ENCODE measurements around the gene VAT1L.

VAT1L gene

GRCh38 chr16:77784441-77785372, 3.7 kb upstream of the VAT1L start:
- TF ChIP-seq POLR2A (IDR thresholded peaks at IDR 0.05; ENCODE audit: low read depth, low read length): no peak
- TF ChIP-seq POLR2AphosphoS5 (IDR thresholded peaks at IDR 0.05; ENCODE audit: low read depth, low read length): no peak
- no peak for TF ChIP-seq TAF1 (IDR thresholded peaks at IDR 0.05; ENCODE audit: borderline replicate concordance, low read depth, low read length)
- no peak for DNase-seq (ENCODE audit: insufficient read length)
- FAIRE-seq: no peak

DNA sequence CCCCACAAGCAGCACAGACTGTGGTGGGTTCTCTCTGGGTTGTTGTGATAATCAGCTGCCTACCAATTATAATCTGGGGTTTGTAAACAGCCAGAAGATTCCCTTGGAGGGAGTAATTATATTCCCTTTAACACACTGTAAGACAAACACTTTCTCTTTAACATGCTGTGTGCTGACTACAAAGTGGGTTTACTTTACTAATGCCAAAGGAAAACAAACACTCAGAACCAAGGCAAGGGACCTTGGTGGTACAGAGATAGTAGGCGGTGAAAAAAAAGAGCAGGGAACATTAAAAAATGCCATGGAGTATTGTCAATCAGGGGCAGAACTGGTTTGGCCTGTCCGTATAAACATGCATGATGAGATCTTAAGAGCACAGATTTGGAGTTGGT, 3.0 kb upstream of the VAT1L start:
- FAIRE-seq: no peak
- no peak for TF ChIP-seq POLR2AphosphoS5 (IDR thresholded peaks at IDR 0.05; ENCODE audit: low read depth, low read length)
- no peak for TF ChIP-seq TAF1 (IDR thresholded peaks at IDR 0.05; ENCODE audit: borderline replicate concordance, low read depth, low read length)
- TF ChIP-seq POLR2A (IDR thresholded peaks at IDR 0.05; ENCODE audit: low read depth, low read length): no peak
- no peak for DNase-seq (ENCODE audit: insufficient read length)

- no peak for FAIRE-seq
- no peak for TF ChIP-seq TAF1 (IDR thresholded peaks at IDR 0.05; ENCODE audit: borderline replicate concordance, low read depth, low read length)
- TF ChIP-seq POLR2AphosphoS5 (IDR thresholded peaks at IDR 0.05; ENCODE audit: low read depth, low read length): no peak
- no peak for TF ChIP-seq POLR2A (IDR thresholded peaks at IDR 0.05; ENCODE audit: low read depth, low read length)
- DNase-seq (ENCODE audit: insufficient read length): no peak
These were observed 2.0 kb upstream of the VAT1L start for GRCh38 chr16:77786186-77786847.

DNA sequence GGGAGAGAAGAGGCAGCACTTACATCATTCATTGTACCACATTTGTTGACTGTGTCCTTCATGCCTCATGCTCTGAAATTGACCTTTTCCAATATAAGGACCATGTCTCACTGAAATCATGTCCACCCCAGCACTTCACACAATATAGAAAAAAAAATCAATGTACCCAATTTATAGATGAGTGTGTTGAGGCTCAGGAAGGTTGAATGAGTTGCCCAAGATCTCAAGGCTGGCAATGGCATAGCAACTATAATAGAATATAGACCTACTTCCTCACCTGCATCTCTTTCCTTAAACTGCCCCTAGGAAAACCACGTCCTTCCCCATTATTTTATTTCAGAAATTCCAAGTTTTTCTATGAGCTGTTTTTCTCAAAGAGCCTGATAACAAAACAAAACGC, 912 bp upstream of the VAT1L start:
- DNase-seq (ENCODE audit: insufficient read length) (no peak), FAIRE-seq (no peak)
- TF ChIP-seq POLR2A (IDR thresholded peaks at IDR 0.05; ENCODE audit: low read depth, low read length): no peak
- TF ChIP-seq TAF1 (IDR thresholded peaks at IDR 0.05; ENCODE audit: borderline replicate concordance, low read depth, low read length): no peak
- TF ChIP-seq POLR2AphosphoS5 (IDR thresholded peaks at IDR 0.05; ENCODE audit: low read depth, low read length): no peak

GRCh38 chr16:77789085-77790008, 983 bp downstream of the VAT1L start:
- TF ChIP-seq POLR2AphosphoS5 (IDR thresholded peaks at IDR 0.05; ENCODE audit: low read depth, low read length) (no peak), POLR2A (IDR thresholded peaks at IDR 0.05; ENCODE audit: low read depth, low read length) (no peak), TAF1 (IDR thresholded peaks at IDR 0.05; ENCODE audit: borderline replicate concordance, low read depth, low read length) (no peak)
- FAIRE-seq: no peak
- no peak for DNase-seq (ENCODE audit: insufficient read length)

GRCh38 chr16:77790009-77790372, 1.6 kb downstream of the VAT1L start:
- TF ChIP-seq POLR2AphosphoS5 (IDR thresholded peaks at IDR 0.05; ENCODE audit: low read depth, low read length): no peak
- no peak for TF ChIP-seq POLR2A (IDR thresholded peaks at IDR 0.05; ENCODE audit: low read depth, low read length)
- no peak for TF ChIP-seq TAF1 (IDR thresholded peaks at IDR 0.05; ENCODE audit: borderline replicate concordance, low read depth, low read length)
- DNase-seq (ENCODE audit: insufficient read length): no peak
- FAIRE-seq: no peak

GRCh38 chr16:77790912-77791311, 2.5 kb downstream of the VAT1L start:
- TF ChIP-seq POLR2AphosphoS5 (IDR thresholded peaks at IDR 0.05; ENCODE audit: low read depth, low read length): no peak
- no peak for TF ChIP-seq TAF1 (IDR thresholded peaks at IDR 0.05; ENCODE audit: borderline replicate concordance, low read depth, low read length)
- no peak for TF ChIP-seq POLR2A (IDR thresholded peaks at IDR 0.05; ENCODE audit: low read depth, low read length)
- DNase-seq (ENCODE audit: insufficient read length): no peak
- FAIRE-seq: no peak

DNA sequence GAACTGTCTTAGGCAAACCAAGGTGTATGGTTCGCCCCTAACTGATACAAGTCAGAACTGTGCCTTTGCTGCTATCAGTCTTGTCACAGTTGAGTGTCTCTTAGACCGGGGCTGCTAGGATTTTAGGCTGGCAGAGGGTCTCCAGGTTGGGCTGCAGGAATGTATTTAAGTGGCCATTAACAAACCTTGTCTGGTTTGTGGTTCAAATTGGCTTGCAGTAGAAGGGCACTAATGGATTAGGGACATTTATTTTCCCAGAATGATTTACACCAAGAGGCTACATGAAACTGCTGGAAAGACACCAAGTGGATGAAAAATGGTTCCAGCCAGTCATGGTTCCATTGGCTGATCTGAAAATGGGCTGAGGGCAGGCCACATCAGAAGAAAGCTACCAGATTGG, 5.1 kb downstream of the VAT1L start:
- FAIRE-seq: no peak
- no peak for TF ChIP-seq TAF1 (IDR thresholded peaks at IDR 0.05; ENCODE audit: borderline replicate concordance, low read depth, low read length)
- TF ChIP-seq POLR2A (IDR thresholded peaks at IDR 0.05; ENCODE audit: low read depth, low read length): no peak
- TF ChIP-seq POLR2AphosphoS5 (IDR thresholded peaks at IDR 0.05; ENCODE audit: low read depth, low read length): no peak

DNA sequence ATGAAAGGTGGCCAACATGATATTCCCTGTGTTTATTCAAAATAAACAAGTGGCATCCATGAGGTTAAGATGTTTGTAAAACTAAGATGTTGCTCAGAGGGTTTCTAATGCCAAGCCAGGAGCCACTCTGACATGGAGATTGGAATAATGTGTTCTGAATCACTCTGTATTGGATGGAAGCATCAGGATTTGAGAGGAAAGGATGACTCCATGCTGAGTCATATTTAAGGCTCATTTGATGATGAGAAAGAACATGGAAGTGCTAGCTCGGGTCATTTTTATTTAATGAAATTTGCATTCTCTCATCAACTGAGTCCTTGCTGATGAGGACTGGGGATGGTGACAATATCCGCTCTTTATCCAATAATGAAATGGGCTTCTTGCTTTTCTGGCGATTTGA, 6.2 kb downstream of the VAT1L start:
- TF ChIP-seq POLR2AphosphoS5 (IDR thresholded peaks at IDR 0.05; ENCODE audit: low read depth, low read length): no peak
- no peak for TF ChIP-seq TAF1 (IDR thresholded peaks at IDR 0.05; ENCODE audit: borderline replicate concordance, low read depth, low read length)
- TF ChIP-seq POLR2A (IDR thresholded peaks at IDR 0.05; ENCODE audit: low read depth, low read length): no peak
- DNase-seq (ENCODE audit: insufficient read length) (no peak), FAIRE-seq (no peak)

More for the DNA sequence above, 5.1 kb downstream of the VAT1L start:
- no peak for DNase-seq (ENCODE audit: insufficient read length)

GRCh38 chr16:77801817-77802216, 13.5 kb downstream of the VAT1L start:
- FAIRE-seq (no peak), DNase-seq (ENCODE audit: insufficient read length) (no peak)
- TF ChIP-seq POLR2A (IDR thresholded peaks at IDR 0.05; ENCODE audit: low read depth, low read length) (no peak), TAF1 (IDR thresholded peaks at IDR 0.05; ENCODE audit: borderline replicate concordance, low read depth, low read length) (no peak), POLR2AphosphoS5 (IDR thresholded peaks at IDR 0.05; ENCODE audit: low read depth, low read length) (no peak)

- DNase-seq (ENCODE audit: insufficient read length): no peak
- FAIRE-seq: no peak
- TF ChIP-seq POLR2AphosphoS5 (IDR thresholded peaks at IDR 0.05; ENCODE audit: low read depth, low read length): no peak
- no peak for TF ChIP-seq TAF1 (IDR thresholded peaks at IDR 0.05; ENCODE audit: borderline replicate concordance, low read depth, low read length)
- TF ChIP-seq POLR2A (IDR thresholded peaks at IDR 0.05; ENCODE audit: low read depth, low read length): no peak
These were observed 17.0 kb downstream of the VAT1L start for GRCh38 chr16:77805398-77805797.

Data from GM12892 (cell line).